DND-41 (cell line): Measurements from ENCODE around the gene KRTAP13-2.

Experiments used
- ATAC-seq: fragments of 200-7000 bp; cut with Tn5 transposase; 3 replicates; pipeline ENCODE4 v1.9.1; 2021; ENCODE audit warnings: low read depth; ENCODE audit not compliant: insufficient read depth
- DNase-seq: peaks from one replicate; pipeline ENCODE4 v3.0.0-alpha.2; 2020
- H2AFZ ChIP-seq: 2 replicates; pipeline ENCODE4 v1.6.0; 2012; ENCODE audit warnings: low read depth, low read length
- H3K27ac ChIP-seq: 2 replicates; pipeline ENCODE4 v1.5.1; 2012; ENCODE audit warnings: low read length, inconsistent platforms
- H3K27me3 ChIP-seq: fragments of 200-600 bp; sonication (generic); 2 replicates; pipeline ENCODE4 v1.6.0; 2012; ENCODE audit warnings: low read length, mild to moderate bottlenecking, inconsistent platforms; ENCODE audit not compliant: insufficient read depth, poor library complexity
- H3K36me3 ChIP-seq: 2 replicates; pipeline ENCODE4 v1.5.1; 2012; ENCODE audit warnings: low read length, inconsistent platforms; ENCODE audit not compliant: insufficient read depth
- H3K4me1 ChIP-seq: 2 replicates; pipeline ENCODE4 v1.5.1; 2012; ENCODE audit warnings: mild to moderate bottlenecking, low read length; ENCODE audit not compliant: insufficient read depth
- H3K4me2 ChIP-seq: 2 replicates; pipeline ENCODE4 v1.6.0; 2012; ENCODE audit warnings: mild to moderate bottlenecking, moderate library complexity, low read length, inconsistent platforms; ENCODE audit not compliant: insufficient read depth
- H3K4me3 ChIP-seq, 2 experiments: fragments of 200-600 bp in 1 of 2; shearing (Covaris generic) in 1 of 2; 2 replicates each; pipeline ENCODE4 v1.5.1; 2012 to 2016; ENCODE audit warnings: inconsistent platforms in 2 of 2, low read length in 2 of 2, mild to moderate bottlenecking in 2 of 2, low read depth in 1 of 2, moderate library complexity in 1 of 2
- H3K79me2 ChIP-seq: 2 replicates; pipeline ENCODE4 v1.6.0; 2012; ENCODE audit warnings: low read length, inconsistent platforms; ENCODE audit not compliant: insufficient read depth
- H3K9ac ChIP-seq: 2 replicates; pipeline ENCODE4 v1.6.0; 2012; ENCODE audit warnings: low read depth, mild to moderate bottlenecking, inconsistent platforms, low read length, moderate library complexity
- H3K9me3 ChIP-seq: 2 replicates; pipeline ENCODE4 v1.5.1; 2012; ENCODE audit warnings: low read length, moderate library complexity, mild to moderate bottlenecking, inconsistent platforms; ENCODE audit not compliant: insufficient read depth, severe bottlenecking
- H4K20me1 ChIP-seq: 2 replicates; pipeline ENCODE4 v1.6.0; 2012; ENCODE audit warnings: low read length; ENCODE audit not compliant: insufficient read depth
- CTCF ChIP-seq: IDR thresholded peaks from 2 replicates; pipeline ENCODE4 v1.5.1; 2012; ENCODE audit warnings: borderline replicate concordance, low read length, moderate library complexity, mild to moderate bottlenecking; ENCODE audit not compliant: poor library complexity, severe bottlenecking; ENCODE audit errors: extremely low read depth
- EZH2 ChIP-seq: IDR thresholded peaks from 3 replicates; pipeline ENCODE4 v1.6.1; 2012; ENCODE audit warnings: borderline replicate concordance, low read depth, mild to moderate bottlenecking, moderate library complexity, low read length, inconsistent platforms; ENCODE audit not compliant: severe bottlenecking

Gene KRTAP13-2

GRCh38 chr21:30372139-30372770 lies at the start of gene KRTAP13-2:
KRTAP13-2 (minus strand) TSS chr21:30372271; CDS start chr21:30372213, 58 bp downstream.
- DNase-seq: no peak
- Histone ChIP-seq H3K4me3 (no peak within 1 kb of the TSS), H3K9me3 (no peaks in the 10 kb centered on the region), H3K4me2 (no peak within 1 kb of the TSS), H2AFZ (no peak within 1 kb of the TSS), H3K79me2 (no peaks in the 10 kb centered on the region), H4K20me1 (no peaks in the 10 kb centered on the region), H3K36me3 (no peaks in the 10 kb centered on the region), H3K27me3 (no peaks in the 10 kb centered on the region), H3K4me1 (no peaks in the 10 kb centered on the region), H3K27ac (no peak within 1 kb of the TSS), H3K9ac (no peak within 1 kb of the TSS)
- no peak for TF ChIP-seq CTCF
- ATAC-seq: no peak

DNA sequence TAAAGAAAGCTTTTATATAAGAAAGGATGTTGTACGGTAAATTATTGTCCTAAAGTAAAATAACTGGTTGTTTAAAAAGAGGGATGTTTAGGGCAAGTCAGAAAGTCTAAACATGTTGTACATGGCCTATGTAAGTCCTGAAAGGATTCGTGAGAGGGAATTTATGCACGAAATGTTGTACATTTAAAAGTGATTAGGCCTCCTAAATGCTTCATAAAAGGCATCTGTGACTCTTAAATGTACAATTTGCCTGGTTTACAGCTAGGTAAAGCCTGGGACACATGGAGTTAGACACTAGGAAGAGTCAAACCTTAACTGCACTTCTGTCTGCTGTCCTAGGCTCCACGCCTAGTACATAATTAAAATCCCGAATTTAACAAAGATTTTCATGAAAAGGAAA lies 43.9 kb upstream of the KRTAP13-2 start:
- Histone ChIP-seq H2AFZ (no peak overlapping the region), H3K36me3 (no peaks in the 10 kb centered on the region), H3K27ac (no peak overlapping the region), H3K9me3 (no peaks in the 10 kb centered on the region), H4K20me1 (no peaks in the 10 kb centered on the region), H3K4me3 (no peak overlapping the region), H3K4me1 (no peaks in the 10 kb centered on the region), H3K79me2 (no peaks in the 10 kb centered on the region), H3K4me2 (no peak overlapping the region), H3K9ac (no peak overlapping the region), H3K27me3 (no peaks in the 10 kb centered on the region)
- no peak for ATAC-seq
- DNase-seq: no peak
- TF ChIP-seq CTCF: no peak
- no peak for TF ChIP-seq EZH2

- Histone ChIP-seq H3K4me1 (no peaks in the 10 kb centered on the region), H2AFZ (no peak overlapping the region), H3K36me3 (no peaks in the 10 kb centered on the region), H3K79me2 (no peaks in the 10 kb centered on the region), H4K20me1 (no peaks in the 10 kb centered on the region), H3K9ac (no peak overlapping the region), H3K4me2 (no peak overlapping the region), H3K4me3 (no peak overlapping the region), H3K27me3 (no peaks in the 10 kb centered on the region), H3K27ac (no peak overlapping the region), H3K9me3 (no peaks in the 10 kb centered on the region)
- TF ChIP-seq CTCF: peak; percentile 53
- no peak for TF ChIP-seq EZH2
- ATAC-seq (peak; percentile 62; the same call in 1 of the 3 replicates), DNase-seq (peak; percentile 13)
These were observed 36.9 kb upstream of the KRTAP13-2 start for GRCh38 chr21:30408782-30409494.
